K562 (cell line): ENCODE measurements around the gene SPATA2.
A peak's percentile ranks its signal among the peaks of the same experiment; 100 is the strongest.
"Not testable (repeated sequence)": the region's sequence is repeated elsewhere in the genome, so short reads cannot be mapped to it uniquely, and the experiment has no call there.

Source experiments
- GABPA ChIP-seq: fragments of 200-800 bp; sonication (Bioruptor generic); conservative IDR thresholded peaks from 2 replicates; pipeline ENCODE4 v1.6.1; 2016; ENCODE audit warnings: low read depth, missing genetic modification characterization, missing compliant biosample characterization
- POLR2AphosphoS2 ChIP-seq: IDR thresholded peaks from 2 replicates; pipeline ENCODE4 v1.6.1; 2012; ENCODE audit warnings: low read length, improper control_type of control experiment
- SP1 ChIP-seq: sonication (generic); formaldehyde crosslinking; IDR thresholded peaks from 2 replicates; pipeline ENCODE4 v1.8.1; 2022; ENCODE audit warnings: mild to moderate bottlenecking, missing genetic modification reagents
- TF ChIP-seq, protein P1 (sequence below), 3 experiments: IDR thresholded peaks in 2 of 3; conservative IDR thresholded peaks in 1 of 3; 2 replicates each; pipeline ENCODE4 v1.5.1; 2011 to 2012; ENCODE audit warnings: low read length in 3 of 3, mild to moderate bottlenecking in 3 of 3, control low read depth in 2 of 3, improper control_type of control experiment in 1 of 3, inconsistent platforms in 1 of 3, low read depth in 1 of 3, mixed read lengths in 1 of 3, moderate library complexity in 1 of 3; ENCODE audit not compliant: insufficient read depth in 2 of 3

DNA sequence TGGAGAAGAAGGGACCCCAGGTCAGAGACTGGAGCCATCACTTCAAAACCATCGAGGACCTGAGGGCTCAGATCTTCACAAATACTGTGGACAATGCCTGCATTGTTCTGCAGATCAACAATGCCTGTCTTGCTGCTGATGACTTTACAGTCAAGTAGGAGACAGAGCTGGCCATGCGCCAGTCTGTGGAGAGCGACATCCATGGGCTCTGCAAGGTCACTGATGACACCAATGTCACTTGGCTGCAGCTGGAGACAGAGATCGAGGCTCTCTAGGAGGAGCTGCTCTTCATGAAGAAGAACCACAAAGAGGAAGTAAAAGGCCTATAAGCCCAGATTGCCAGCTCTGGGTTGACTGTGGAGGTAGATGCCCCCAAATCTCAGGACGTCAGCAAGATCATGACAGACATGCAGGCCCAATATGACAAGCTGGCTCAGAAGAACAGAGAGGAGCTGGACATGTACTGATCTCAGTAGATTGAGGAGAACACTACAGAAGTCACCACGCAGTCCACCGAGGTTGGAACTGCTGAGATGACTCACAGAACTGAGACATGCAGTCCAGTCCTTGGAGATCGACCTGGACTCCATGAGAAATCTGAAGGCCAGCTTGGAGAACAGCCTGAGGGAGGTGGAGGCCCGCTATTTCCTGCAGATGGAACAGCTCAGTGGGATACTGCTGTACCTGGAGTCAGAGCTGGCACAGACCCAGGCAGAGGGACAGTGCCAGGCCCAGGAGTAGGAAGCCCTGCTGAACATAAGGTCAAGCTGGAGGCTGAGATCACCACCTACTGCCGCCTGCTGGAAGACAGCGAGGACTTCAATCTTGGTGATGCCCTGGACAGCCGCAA is 42.0 kb upstream of the SPATA2 start:
- not testable (repeated sequence) for TF ChIP-seq GABPA (tag); SP1 (CRISPR knock-in tag); POLR2AphosphoS2
- TF ChIP-seq, protein P1, sequence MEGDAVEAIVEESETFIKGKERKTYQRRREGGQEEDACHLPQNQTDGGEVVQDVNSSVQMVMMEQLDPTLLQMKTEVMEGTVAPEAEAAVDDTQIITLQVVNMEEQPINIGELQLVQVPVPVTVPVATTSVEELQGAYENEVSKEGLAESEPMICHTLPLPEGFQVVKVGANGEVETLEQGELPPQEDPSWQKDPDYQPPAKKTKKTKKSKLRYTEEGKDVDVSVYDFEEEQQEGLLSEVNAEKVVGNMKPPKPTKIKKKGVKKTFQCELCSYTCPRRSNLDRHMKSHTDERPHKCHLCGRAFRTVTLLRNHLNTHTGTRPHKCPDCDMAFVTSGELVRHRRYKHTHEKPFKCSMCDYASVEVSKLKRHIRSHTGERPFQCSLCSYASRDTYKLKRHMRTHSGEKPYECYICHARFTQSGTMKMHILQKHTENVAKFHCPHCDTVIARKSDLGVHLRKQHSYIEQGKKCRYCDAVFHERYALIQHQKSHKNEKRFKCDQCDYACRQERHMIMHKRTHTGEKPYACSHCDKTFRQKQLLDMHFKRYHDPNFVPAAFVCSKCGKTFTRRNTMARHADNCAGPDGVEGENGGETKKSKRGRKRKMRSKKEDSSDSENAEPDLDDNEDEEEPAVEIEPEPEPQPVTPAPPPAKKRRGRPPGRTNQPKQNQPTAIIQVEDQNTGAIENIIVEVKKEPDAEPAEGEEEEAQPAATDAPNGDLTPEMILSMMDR (IDR thresholded peaks at IDR 0.05 in 2 of 3, conservative IDR thresholded peaks at IDR 0.05 in 1 of 3; ENCODE audit: insufficient read depth in 2 of 3, low read depth in 1 of 3, low read length in 3 of 3) = peak in 1 of 3 experiments; percentile 7; a peak in 2 of 6 replicates
